GM12892 (cell line): ENCODE data around the gene ARGLU1.

ENCODE experiments used
- DNase-seq: peaks from one replicate; pipeline ENCODE4 v3.0.0; 2011; ENCODE audit not compliant: insufficient read length
- FAIRE-seq: peaks from 2 replicates; lab custom pipeline; 2011; peaks lifted over from hg19 to GRCh38; lab: Jason Lieb, UNC
- POLR2A ChIP-seq: IDR thresholded peaks from 2 replicates; pipeline ENCODE4 v1.6.1; 2011; ENCODE audit warnings: low read depth, low read length, control low read depth
- POLR2AphosphoS5 ChIP-seq: IDR thresholded peaks from 2 replicates; pipeline ENCODE4 v1.6.1; 2011; ENCODE audit warnings: low read depth, low read length, control low read depth
- TAF1 ChIP-seq: IDR thresholded peaks from 2 replicates; pipeline ENCODE4 v1.6.1; 2011; ENCODE audit warnings: low read depth, mild to moderate bottlenecking, control low read depth, low read length, borderline replicate concordance

ARGLU1 gene

DNA sequence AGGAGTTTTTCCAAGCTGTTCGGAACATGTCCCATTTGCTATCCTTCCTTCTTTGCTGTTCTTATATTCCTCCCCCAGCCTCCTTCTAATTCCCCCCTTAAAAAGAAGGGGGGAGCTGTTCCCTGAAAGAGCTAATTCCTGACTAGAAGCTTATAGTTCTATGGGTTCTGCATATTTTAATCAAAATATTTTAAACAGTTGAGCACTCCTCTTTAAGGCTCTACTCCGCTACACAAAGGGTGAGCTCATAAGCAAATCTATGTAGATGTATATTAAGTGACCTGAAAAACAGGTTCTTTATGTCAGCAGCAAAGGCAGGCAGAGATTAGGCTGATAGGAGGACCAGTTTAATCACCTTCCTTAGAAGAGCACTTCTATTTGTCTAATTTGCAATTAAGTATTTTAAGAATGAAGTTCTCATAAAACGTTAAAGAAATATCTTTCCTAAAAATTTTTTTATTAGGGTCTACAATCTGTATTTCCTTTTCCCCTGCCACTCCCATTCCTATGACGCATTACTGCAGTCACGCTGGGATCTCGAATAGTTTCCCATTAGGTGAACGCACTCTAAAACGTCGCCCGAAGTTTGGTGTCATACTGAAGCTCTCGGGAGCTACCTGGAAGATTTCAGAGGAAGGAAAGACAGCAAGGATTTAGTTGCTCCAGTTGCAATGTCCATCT, 37.6 kb downstream of the ARGLU1 start:
- DNase-seq (no peak), FAIRE-seq (no peak)
- TF ChIP-seq POLR2A (no peak), POLR2AphosphoS5 (no peak), TAF1 (no peak)

DNA sequence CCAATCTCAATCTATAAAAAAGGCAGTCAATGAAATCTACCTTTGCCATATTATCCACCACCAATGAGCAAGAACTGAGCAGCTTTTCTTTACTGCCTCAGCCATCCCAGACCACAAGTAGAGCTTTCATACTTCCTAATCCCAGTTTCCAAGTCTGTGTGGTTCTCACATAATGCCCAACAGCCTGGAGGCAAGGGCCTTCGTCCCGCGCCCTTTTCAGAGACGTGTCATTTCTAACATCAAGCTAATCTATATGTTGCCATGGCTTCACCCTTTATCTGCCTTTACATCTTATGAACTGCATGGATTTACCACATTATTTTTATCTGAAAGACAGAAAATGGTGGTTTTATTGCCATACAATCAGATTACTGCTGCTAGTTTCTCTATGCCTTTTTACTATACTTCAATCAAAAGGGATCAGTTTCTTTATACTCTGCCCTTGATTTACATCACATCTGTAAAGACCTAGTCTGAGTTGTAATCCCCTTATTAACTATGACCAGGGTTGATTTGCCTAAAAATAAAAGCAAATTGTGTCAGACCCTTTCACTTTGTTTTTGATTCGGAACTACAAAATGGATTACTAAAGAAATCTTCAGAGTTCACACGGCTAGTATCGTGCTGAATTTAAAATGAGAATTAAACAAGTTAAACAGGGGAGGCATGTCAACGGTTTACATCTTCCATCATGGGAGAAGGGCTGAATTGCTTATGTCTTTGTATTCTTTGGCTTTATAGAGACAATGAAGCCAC, 38.3 kb downstream of the ARGLU1 start:
- TF ChIP-seq TAF1, result no peak
- TF ChIP-seq POLR2AphosphoS5, result no peak
- TF ChIP-seq POLR2A, result no peak
- FAIRE-seq, result no peak

DNA sequence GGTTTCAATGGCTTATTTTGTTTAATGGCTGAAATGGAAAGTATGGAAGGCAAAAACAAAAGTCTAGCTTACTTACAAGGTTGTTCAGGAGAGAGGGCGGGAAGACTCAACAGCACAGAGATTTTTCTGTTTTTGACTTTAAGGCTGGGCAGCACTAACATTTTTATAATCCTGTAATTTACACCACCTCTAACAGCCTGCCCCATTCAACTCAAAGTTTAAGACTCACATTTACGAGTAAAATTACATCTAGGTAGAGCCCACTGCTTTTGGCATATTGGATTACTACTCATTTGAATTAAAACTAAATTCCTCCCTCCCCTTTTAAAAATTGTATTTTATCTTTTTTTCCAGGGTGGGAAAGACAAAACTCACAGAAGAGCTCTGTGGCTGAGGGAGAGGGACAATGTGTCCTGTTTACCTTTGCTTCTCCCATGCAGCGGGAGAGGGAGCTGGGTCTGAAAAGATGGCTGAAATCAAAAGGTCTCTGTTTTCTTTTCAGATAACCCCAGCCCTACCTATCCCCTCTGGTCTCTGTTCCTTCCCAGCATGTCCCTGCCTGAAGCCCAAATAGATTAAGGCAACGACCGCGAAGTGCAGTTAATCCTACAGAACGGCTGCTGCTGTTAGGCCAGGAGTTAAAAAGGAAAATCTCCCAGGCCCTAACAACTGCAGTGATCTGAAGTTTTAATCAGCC, 39.1 kb downstream of the ARGLU1 start:
- no peak for DNase-seq
- no peak for FAIRE-seq
- no peak for TF ChIP-seq POLR2AphosphoS5
- TF ChIP-seq POLR2A, result no peak
- no peak for TF ChIP-seq TAF1

More for the DNA sequence above, 38.3 kb downstream of the ARGLU1 start:
- DNase-seq, result no peak

DNA sequence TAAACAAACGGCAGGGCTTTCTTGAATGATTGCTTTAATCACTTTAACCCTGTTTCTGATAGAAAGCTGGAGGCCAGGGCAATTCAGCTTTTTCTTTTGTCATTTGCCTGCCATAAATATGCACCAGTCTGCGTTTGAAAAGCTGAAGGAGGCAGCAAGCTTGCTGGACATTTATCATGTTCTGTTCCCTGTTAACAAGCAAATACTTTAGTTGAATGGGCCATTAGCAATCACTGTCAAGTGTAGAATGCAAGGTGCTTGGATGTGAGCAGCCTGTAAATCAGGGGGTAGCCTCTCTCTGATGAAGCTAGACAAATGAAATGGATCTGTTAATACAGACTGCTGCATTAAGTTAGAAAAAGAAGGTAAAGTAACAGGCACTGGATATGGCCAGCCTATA, 40.1 kb downstream of the ARGLU1 start:
- TF ChIP-seq TAF1 (no peak), POLR2AphosphoS5 (no peak), POLR2A (no peak)
- DNase-seq (no peak), FAIRE-seq (no peak)

DNA sequence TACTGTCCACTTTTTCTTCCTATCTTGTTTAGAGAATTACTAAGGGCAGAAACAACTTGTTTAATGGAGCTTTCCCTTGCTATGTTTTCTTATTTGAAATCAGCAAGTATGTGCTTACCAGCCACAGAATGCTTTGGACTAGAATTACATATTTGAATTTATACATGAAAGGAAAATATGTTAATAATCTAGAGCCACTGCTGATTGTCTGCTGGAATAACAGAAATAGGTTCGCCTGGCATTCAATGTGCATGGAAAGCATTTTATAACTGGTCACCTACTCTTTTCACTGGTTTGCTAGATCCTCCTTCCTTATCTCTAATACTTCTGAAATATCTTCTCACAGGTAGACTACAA, 40.5 kb downstream of the ARGLU1 start:
- FAIRE-seq, result no peak
- DNase-seq, result no peak

DNA sequence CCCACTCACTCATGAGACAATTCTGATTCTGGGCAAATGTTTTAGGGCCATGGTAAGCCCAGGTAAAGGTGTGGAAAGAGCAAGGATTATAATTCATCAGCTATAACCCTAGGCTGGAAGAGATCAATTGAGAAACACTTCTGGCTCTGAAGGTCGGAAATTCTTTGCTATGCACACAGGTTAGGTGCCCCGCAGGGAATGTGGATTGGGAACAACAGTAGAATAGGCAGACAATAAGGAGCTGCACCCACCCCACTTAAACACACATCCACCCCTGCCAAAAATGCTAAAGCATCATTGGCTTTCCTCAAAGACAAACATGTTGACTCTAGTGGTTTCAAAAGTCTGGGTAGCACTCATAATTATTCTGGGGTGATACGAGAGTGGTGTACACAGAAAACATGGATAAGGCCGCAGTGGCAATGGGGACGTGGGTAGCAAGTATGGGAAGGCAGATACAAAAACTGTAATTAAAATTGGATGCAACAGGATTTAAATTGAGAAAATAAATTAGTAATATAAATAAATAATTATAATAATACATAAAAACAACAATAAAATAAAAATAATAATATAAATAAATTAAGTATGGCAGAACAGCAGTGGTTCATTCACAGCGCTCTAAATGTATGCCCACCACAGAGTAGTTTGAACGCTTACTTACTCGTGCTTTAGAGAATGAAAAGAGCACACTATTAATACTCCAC, 41.0 kb downstream of the ARGLU1 start:
- no peak for DNase-seq
- FAIRE-seq, result no peak
- no peak for TF ChIP-seq TAF1
- no peak for TF ChIP-seq POLR2A
- no peak for TF ChIP-seq POLR2AphosphoS5

More for the DNA sequence above, 40.5 kb downstream of the ARGLU1 start:
- no peak for TF ChIP-seq TAF1
- TF ChIP-seq POLR2A, result no peak
- no peak for TF ChIP-seq POLR2AphosphoS5

DNA sequence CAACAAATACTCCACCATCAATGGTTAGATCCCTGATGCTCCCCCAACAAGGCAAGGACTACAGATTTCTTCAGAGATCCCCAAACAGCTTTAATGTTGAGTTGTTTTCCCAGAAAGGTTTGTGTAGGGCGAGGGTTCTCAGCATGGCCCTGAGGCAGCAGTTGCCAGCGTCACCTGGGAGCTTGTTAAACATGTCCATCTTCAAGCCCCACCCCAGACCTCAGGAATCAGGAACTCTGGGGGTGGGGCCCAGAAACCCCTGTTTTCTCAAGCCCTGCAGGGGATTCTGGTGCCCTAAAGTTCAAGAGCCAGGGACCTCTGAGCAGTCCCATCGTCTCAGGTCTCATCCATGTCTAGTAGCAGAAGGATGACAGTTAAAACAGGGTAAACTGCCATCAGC, 42.1 kb downstream of the ARGLU1 start:
- FAIRE-seq (no peak), DNase-seq (no peak)
- TF ChIP-seq POLR2AphosphoS5 (no peak), TAF1 (no peak), POLR2A (no peak)

DNA sequence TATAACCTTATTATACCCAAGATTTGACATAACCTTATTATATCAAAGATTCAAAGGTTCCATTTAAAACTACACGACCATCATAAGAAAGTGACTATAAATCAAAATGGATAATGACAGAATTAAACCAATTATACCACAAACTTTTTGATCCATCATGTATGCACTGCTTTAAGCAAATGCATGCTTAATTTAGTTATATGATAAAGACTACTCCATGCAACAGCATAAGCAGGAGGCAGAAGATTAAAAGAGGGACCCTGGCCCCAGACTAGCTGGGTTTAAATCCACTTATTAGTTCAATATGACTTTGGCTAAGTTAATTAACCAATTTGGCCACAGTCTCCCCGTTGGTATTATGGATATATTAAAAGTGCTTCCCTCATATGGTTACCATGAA, 43.8 kb downstream of the ARGLU1 start:
- TF ChIP-seq POLR2A (no peak), TAF1 (no peak), POLR2AphosphoS5 (no peak)
- FAIRE-seq (no peak), DNase-seq (no peak)

DNA sequence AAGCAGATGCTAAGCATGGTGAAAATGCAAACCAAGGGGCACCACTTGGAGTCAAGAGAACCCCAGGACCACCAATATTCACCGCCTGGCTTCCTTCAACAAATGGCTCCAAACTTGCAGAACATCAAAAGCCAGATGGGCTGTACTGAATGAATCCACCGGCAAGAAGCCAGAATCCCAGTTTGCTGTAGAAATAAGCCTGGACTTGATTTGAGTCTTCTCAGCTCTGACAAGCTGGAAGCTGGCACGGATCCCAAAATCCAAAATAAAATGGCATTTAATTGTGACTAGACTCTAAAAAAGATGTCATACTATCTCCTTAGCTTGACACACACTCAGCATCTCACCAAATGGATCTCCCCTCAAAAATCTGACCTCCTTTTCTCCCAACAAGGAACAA, 44.4 kb downstream of the ARGLU1 start:
- no peak for TF ChIP-seq TAF1
- TF ChIP-seq POLR2A, result no peak
- TF ChIP-seq POLR2AphosphoS5, result no peak
- DNase-seq (no peak), FAIRE-seq (no peak)

DNA sequence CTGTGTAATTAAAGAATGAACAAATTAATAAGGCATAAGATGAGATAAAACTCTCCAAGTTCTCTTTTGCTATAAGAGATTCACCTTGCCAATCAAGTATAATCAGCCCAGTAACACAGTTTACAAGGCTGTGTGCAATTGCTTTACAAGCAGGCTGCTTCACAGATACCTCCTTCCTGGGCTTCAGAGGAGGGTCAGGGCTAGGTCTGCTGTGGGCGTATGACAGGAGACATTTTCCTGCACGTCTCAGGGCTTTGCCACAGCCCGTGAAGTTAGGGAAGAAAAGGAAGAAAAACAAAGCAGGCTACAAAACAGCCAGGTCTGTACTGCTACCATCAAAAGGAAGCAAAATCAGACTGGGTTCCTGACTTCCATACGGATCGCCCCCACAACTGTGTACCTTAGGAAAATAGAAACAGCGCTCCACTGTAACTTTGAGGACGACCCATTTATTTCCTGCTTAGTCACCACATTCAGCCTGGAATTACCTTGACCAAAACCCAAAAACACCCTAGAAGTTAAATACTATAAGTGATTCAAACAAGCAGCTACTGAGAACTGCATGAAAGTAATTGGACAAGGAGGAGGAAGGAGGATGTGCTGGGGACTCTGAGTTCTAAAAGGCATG, 44.9 kb downstream of the ARGLU1 start:
- no peak for TF ChIP-seq POLR2AphosphoS5
- no peak for TF ChIP-seq TAF1
- no peak for TF ChIP-seq POLR2A
- DNase-seq (no peak), FAIRE-seq (no peak)
